NT2/D1 (cell line): Measurements from ENCODE around the gene MTNR1A.

ENCODE experiments used
- SUZ12 ChIP-seq: IDR thresholded peaks from 2 replicates; pipeline ENCODE4 v1.6.1; 2011; ENCODE audit not compliant: insufficient read length, insufficient read depth; ENCODE audit errors: extremely low read depth
- YY1 ChIP-seq: IDR thresholded peaks from 2 replicates; pipeline ENCODE4 v1.6.1; 2011; ENCODE audit not compliant: insufficient read length, insufficient read depth

DNA sequence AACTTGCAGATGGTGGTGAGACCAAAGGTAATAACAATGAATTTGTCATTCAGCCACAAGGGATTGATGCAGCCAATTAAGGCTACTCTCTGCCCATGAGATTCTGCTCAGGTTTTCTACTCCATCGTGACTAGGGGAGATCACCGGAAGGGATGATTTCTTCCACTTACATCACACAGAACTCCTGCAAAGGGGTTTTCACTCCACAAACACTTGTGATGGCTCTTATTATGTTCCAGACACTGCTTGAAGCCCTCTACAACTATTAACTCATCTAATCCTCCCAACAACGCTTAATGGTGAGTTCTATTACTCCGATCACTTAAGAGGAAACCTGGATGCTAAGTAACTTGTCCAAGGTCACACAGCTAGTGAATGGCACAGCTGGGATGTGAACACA lies 55.9 kb downstream of the MTNR1A start:
- TF ChIP-seq YY1 (no peak), SUZ12 (no peak)
